Uterus (tissue), 2 donors: ENCODE measurements around the gene ADCY4.

Experiments
- CTCF ChIP-seq, 4 experiments: fragments of 200-600 bp in 2 of 4; fragments of 450-650 bp in 2 of 4; sonication (generic) in 2 of 4; IDR thresholded peaks; one replicate each; pipeline ENCODE4 v1.5.1; 2016 to 2019; ENCODE audit warnings: antibody characterized with exemption in 4 of 4, mild to moderate bottlenecking in 2 of 4, moderate library complexity in 1 of 4
- POLR2A ChIP-seq, 2 donors: fragments of 450-650 bp; IDR thresholded peaks; one replicate each; pipeline ENCODE4 v1.6.1; 2016; ENCODE audit warnings: antibody characterized with exemption in 2 of 2, mild to moderate bottlenecking in 1 of 2, moderate library complexity in 1 of 2

DNA sequence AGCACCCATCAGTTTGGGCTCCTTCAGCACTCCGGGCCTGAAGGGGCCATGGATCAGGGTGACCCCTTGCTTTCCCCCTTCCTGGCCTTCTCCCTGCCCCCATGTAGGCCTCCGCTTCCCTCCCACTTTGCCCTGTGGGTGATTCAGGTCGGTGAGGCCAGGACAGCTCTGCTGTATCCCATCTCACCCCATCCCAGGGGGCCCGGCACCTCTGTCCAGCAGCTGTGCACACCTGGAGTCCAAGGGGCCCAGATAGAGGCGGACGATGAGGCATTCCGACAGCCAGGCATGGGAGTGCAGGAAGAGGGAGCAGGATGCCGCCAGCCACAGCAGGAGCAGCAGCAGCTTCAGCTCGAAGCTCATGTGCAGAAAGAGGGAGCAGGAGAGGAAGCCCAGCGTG, 12.2 kb downstream of the ADCY4 start:
- TF ChIP-seq CTCF (IDR thresholded peaks at IDR 0.05) = no peak
- no peak for TF ChIP-seq POLR2A (IDR thresholded peaks at IDR 0.05)
